GM12892 (cell line): ENCODE results near the gene RNASE11.
"Not testable (repeated sequence)": the region's sequence is repeated elsewhere in the genome, so short reads cannot be mapped to it uniquely, and the experiment has no call there.

ENCODE experiments used
- DNase-seq: peaks from one replicate; pipeline ENCODE4 v3.0.0; 2011; ENCODE audit not compliant: insufficient read length
- FAIRE-seq: peaks from 2 replicates; lab custom pipeline; 2011; peaks lifted over from hg19 to GRCh38; lab: Jason Lieb, UNC
- POLR2A ChIP-seq: IDR thresholded peaks from 2 replicates; pipeline ENCODE4 v1.6.1; 2011; ENCODE audit warnings: low read depth, low read length, control low read depth
- POLR2AphosphoS5 ChIP-seq: IDR thresholded peaks from 2 replicates; pipeline ENCODE4 v1.6.1; 2011; ENCODE audit warnings: low read depth, low read length, control low read depth
- TAF1 ChIP-seq: IDR thresholded peaks from 2 replicates; pipeline ENCODE4 v1.6.1; 2011; ENCODE audit warnings: low read depth, mild to moderate bottlenecking, control low read depth, low read length, borderline replicate concordance

Gene RNASE11

GRCh38 chr14:20592574-20592973 lies 4.8 kb upstream of the RNASE11 start:
- FAIRE-seq (no peak), DNase-seq (no peak)
- TF ChIP-seq POLR2A (no peak), POLR2AphosphoS5 (no peak), TAF1 (no peak)

GRCh38 chr14:20591235-20591634 lies 3.4 kb upstream of the RNASE11 start, which contains the start of gene RNASE12:
RNASE12 (minus strand) TSS chr14:20591376; CDS start chr14:20590723, 653 bp downstream.
- DNase-seq (no peak), FAIRE-seq (no peak)
- no peak for TF ChIP-seq POLR2AphosphoS5
- no peak for TF ChIP-seq POLR2A
- no peak for TF ChIP-seq TAF1

- FAIRE-seq (no peak), DNase-seq (no peak)
Measured at GRCh38 chr14:20583908-20584307, 3.9 kb downstream of the RNASE11 start.

GRCh38 chr14:20583142-20583541 lies 4.7 kb downstream of the RNASE11 start:
- DNase-seq (no peak), FAIRE-seq (no peak)
- TF ChIP-seq TAF1 (no peak), POLR2A (no peak), POLR2AphosphoS5 (no peak)

More at GRCh38 chr14:20583908-20584307, 3.9 kb downstream of the RNASE11 start:
- TF ChIP-seq POLR2AphosphoS5 (no peak), POLR2A (no peak), TAF1 (no peak)

GRCh38 chr14:20580242-20580641 lies 7.6 kb downstream of the RNASE11 start:
- FAIRE-seq (no peak), DNase-seq (no peak)
- TF ChIP-seq TAF1 (no peak), POLR2A (no peak), POLR2AphosphoS5 (no peak)

GRCh38 chr14:20578784-20579502 lies 8.9 kb downstream of the RNASE11 start:
- TF ChIP-seq POLR2AphosphoS5 (no peak), POLR2A (no peak), TAF1 (no peak)
- no peak for FAIRE-seq

GRCh38 chr14:20578325-20578724 lies 9.5 kb downstream of the RNASE11 start:
- DNase-seq: no peak
- no peak for FAIRE-seq
- no peak for TF ChIP-seq POLR2AphosphoS5

More at GRCh38 chr14:20578784-20579502, 8.9 kb downstream of the RNASE11 start:
- no peak for DNase-seq

GRCh38 chr14:20572382-20572990 lies 15.3 kb downstream of the RNASE11 start:
- FAIRE-seq, DNase-seq: not testable (repeated sequence)

GRCh38 chr14:20570720-20571119 lies 17.1 kb downstream of the RNASE11 start:
- FAIRE-seq, DNase-seq: not testable (repeated sequence)

GRCh38 chr14:20569865-20570264 lies 17.9 kb downstream of the RNASE11 start:
- not testable (repeated sequence) for FAIRE-seq, DNase-seq

- DNase-seq: no peak
- TF ChIP-seq POLR2A: no peak
- no peak for TF ChIP-seq TAF1
- no peak for TF ChIP-seq POLR2AphosphoS5
- no peak for FAIRE-seq
Measured at GRCh38 chr14:20569066-20569465, 18.7 kb downstream of the RNASE11 start.

- TF ChIP-seq POLR2AphosphoS5 (no peak), POLR2A (no peak), TAF1 (no peak)
- no peak for DNase-seq
- no peak for FAIRE-seq
Measured at GRCh38 chr14:20568393-20568792, 19.4 kb downstream of the RNASE11 start.

- FAIRE-seq, DNase-seq: not testable (repeated sequence)
Measured at GRCh38 chr14:20567199-20567598, 20.6 kb downstream of the RNASE11 start.
